AG09319 (cell line): ENCODE measurements around the gene FAS.
A peak's percentile ranks its signal among the peaks of the same experiment; 100 is the strongest.

Experiments used
- DNase-seq: peaks from one replicate; pipeline ENCODE4 v3.0.0-alpha.2; 2010; ENCODE audit warnings: low read depth; ENCODE audit errors: extremely low read depth
- CTCF ChIP-seq: IDR thresholded peaks from 2 replicates; pipeline ENCODE4 v1.5.1; 2011; ENCODE audit warnings: low read depth, mild to moderate bottlenecking, inconsistent platforms, low read length, moderate library complexity

The FAS gene

GRCh38 chr10:89029181-89029580 is 38.6 kb downstream of the FAS start:
- DNase-seq: no peak
- no peak for TF ChIP-seq CTCF

DNA sequence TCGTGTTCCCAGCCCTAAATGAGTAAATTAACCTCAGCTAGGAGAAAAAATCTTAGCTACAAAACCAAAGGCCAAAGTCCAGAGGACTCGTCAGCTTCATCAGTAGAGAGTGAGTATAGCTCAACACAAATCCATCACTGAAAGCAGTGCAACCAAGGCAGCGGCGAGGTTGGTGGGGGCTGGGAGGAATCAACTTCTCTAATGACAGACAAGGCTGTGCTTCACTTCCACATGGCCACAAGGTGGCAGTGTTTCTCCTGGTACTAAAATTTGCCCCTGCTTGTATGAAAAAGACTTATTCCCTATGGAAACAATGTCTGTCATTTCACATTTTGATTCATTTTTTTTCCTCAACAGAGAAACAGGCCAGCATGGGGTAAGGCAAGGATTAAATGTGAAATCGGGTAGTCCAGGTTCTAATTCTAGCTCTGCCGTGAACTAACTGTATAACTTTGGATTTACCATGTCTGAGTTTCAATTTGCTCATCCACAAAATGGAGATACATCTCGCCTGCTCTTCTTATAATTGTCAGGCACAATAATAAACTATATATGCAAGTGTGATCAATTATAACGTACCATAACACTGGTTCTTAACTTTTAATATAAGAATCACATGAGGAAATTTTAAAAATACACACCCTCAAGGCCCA is 39.3 kb downstream of the FAS start:
- DNase-seq: peak; percentile 57
- peak; percentile 77 for TF ChIP-seq CTCF

DNA sequence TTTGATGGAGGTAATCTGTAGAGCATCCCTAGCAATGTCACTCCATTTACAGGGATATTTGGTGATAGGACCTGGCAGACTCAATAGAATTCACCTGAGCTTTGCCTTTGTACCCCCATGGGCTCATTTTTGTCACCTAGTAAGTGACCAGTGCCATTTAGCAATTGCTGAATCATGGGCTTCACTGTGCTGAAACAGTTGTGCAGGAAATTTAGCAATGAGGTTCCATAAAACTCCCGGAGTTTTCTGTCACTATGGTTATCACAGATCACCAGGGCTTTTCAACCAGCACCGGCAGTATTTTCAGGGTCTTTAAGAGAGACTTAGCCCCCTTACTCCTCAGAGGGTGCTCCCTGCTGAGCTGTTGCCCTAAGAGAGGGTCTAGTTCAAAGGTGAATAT is 40.2 kb downstream of the FAS start:
- no peak for DNase-seq
- TF ChIP-seq CTCF: no peak

DNA sequence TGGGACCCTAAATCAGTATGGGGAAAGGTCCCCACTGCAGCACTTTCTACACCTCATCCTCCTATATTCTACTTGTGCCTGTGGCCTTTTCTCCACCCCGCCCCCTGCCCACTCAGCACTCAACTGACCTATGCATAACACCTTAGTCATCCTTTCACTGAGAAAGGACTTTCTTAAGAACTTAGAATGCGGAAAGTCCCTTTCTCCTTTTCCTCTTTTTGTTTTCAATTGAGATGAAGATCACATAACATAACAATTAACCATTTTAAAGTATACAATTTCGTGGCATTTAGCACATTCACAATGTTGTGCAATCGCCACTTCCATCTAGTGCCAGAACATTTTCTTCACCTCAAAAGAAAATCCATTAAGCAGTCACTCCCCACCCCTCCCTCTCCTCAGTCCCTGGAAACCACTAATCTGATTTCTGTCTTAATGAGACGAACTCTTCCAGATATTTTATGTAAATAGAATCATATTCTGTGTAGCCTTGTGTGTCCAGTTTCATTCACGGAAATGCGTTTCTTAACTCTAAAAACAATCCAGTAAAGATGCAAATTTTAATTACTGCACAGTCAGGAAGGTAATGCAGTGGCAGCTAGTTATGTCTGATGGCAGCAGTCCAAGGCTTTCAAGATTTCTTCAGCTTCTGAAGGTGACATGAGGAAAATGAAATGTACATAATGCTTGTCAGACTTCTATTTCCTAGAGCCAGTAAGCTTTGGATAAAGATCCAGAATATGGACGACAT is 41.7 kb downstream of the FAS start:
- no peak for TF ChIP-seq CTCF
- peak; percentile 52 for DNase-seq

DNA sequence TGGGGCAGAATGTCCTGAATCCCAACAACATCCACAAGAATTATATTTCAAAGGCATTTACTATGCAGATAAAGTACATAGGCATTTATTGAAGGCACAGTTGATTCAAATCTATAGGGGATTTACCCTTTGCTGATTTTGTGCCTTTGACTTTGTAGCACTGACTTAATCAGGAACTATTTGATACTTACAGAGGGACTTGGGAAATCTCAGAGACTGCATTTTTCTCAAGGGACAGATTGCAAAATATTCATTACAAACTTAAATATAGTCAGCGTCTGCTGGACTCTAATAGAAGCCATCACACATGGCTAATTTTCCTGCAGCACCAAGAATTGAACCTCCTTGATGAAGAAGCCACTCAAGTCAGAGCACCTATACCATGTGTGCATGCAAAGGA is 44.9 kb downstream of the FAS start:
- no peak for DNase-seq
- no peak for TF ChIP-seq CTCF

GRCh38 chr10:89037096-89037495 is 46.5 kb downstream of the FAS start:
- no peak for TF ChIP-seq CTCF

GRCh38 chr10:89042562-89042961 is 52.0 kb downstream of the FAS start:
- no peak for DNase-seq
- TF ChIP-seq CTCF: no peak

More at GRCh38 chr10:89037096-89037495, 46.5 kb downstream of the FAS start:
- DNase-seq: no peak
